Measurements from ENCODE around the gene GPS2.

Gene GPS2

DNA sequence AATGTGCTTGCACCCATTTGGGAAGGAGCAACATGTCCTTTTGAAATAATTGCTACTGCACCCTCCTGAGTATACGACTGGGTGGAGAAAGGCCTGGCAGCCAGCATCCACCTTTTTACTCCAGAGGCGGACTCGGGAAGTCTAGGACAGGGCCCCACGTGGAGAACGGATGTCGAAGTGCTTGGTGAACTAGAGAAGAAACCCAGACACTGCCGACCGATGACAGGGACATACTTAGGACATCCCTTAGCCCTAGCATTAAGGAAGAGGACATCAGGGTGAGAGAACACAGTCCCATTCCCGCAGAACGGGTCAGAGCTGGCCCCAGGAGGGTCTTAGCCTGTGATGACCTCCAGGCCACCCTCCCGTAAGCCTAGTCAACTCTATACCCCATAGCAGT lies 24.5 kb downstream of the GPS2 start:
- DNase-seq: no peak

DNA sequence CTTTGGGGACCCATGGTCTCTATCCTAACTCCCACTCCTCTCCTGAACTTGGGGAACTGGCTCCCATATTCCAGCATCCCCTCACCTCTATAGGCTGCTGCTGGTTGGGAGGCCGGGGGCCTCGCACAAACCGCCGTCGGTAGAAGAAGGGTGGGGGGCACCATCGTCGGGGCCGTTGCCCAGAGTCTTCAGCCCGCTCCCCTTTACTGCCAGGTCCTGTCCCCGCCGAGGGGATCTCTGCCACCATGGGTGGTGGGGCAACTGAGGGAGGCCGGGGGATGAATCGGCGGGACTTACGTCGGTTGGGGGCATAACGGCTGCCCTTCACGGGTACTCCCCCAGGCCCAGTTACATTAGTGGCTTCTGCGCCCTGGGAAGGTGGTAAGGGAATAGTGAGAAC lies 25.0 kb downstream of the GPS2 start:
- DNase-seq: no peak

DNA sequence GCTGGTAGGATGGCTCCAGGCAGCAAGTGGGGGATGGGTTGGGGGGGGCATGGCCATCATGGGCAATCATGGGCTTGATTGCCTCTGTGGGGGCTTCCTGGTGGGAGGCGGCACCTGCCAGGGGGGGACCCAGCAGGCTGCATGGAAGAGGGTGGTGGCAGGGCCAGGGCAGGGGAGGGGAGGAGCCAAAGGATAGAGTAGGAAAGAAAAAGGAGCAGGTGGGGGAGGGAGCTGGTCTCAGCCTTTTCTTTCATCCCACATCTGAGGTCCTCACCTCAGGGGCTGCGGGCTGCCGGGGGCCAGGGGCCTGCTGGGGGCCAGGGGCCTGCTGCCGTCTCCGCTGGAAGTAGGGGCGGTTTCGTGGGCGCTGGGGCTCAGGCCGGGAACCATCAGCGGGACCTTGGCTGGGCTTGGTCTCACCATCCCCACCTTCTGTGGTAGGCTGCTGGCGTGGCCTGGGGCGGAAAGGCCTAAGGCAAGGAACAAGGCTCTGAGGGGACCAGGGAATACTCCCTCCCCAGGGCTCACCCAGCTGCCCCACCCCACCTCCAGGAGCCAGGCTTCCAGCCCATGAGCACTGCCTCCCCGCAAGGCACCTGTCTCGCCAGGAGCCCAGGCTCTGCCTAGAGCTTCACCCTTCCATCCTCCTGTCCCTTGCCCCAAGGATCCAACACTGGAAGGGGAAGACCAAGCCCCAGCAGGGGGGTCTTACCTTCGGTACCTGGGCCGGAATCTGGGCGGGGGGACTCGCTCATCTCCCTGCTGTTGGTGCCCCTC lies 25.7 kb downstream of the GPS2 start:
- DNase-seq: no peak

DNA sequence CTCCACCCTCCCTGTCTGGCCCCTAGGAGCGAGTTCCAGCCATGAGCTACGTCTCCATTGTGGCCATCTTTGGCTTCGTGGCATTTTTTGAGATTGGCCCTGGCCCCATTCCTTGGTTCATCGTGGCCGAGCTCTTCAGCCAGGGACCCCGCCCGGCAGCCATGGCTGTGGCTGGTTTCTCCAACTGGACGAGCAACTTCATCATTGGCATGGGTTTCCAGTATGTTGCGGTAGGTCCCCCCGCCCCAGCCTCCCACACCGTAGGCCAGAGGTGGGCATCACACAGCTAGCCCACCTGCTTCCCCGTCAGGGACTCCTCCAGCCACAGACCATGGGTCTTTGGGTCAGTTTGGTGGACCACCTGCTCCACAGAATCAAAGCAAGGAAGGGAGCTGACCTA lies 29.5 kb downstream of the GPS2 start:
- no peak for DNase-seq

DNA sequence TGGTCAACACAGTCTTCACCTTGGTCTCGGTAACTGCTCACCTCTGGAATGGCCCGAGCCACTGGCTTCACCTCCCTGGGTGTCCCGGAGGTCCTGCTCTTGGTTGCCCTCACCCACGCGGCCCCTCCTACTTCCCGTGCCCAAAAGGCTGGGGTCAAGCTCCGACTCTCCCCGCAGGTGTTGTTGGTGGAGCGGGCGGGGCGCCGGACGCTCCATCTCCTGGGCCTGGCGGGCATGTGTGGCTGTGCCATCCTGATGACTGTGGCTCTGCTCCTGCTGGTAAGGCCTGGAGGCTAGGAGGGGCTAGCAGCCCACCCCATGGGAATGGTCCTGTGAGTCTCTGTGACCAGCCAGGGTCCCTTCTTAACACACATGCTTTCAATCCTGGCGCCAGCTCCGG lies 30.2 kb downstream of the GPS2 start:
- DNase-seq: no peak

DNA sequence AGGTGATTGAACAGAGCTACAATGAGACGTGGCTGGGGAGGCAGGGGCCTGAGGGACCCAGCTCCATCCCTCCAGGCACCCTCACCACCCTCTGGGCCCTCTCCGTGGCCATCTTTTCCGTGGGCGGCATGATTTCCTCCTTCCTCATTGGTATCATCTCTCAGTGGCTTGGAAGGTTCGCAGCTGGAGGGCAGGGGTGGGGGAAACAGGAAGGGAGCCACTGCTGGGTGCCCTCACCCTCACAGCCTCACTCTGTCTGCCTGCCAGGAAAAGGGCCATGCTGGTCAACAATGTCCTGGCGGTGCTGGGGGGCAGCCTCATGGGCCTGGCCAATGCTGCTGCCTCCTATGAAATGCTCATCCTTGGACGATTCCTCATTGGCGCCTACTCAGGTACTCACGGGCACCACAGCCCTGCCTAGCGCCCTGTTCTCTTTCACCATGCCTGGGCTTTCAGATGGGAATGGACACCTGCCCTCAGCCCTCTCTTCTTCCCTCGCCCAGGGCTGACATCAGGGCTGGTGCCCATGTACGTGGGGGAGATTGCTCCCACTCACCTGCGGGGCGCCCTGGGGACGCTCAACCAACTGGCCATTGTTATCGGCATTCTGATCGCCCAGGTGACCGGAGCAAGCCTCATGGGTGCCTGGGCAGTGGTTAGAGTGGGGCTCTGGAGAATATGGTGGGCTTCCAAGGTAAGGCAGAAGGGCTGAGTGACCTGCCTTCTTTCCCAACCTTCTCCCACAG lies 31.5 kb downstream of the GPS2 start:
- DNase-seq: no peak

DNA sequence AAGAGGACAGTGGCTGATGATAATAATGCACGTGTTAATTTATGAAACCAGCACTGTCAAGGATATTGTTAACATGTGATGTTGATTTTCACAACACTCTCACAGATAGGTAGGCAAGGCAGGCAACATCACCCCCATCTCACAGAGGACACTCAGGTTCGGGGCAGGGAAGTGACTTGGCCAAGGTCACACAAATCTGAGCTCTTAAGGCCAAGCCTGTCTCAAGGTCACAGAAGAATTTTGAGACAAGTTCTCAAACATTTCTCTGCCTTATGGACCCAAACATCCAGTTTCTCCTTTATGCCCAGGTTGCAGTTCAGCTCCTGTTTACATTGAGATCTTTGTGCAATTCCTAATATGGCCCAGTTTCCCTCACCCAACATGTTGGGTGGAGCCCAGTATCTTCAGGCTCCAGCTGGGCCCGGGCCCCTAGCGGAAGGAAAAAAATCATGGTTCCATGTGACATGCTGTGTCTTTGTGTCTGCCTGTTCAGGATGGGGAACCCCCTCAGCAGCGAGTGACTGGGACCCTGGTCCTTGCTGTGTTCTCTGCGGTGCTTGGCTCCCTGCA lies 32.3 kb downstream of the GPS2 start:
- DNase-seq: no peak

DNA sequence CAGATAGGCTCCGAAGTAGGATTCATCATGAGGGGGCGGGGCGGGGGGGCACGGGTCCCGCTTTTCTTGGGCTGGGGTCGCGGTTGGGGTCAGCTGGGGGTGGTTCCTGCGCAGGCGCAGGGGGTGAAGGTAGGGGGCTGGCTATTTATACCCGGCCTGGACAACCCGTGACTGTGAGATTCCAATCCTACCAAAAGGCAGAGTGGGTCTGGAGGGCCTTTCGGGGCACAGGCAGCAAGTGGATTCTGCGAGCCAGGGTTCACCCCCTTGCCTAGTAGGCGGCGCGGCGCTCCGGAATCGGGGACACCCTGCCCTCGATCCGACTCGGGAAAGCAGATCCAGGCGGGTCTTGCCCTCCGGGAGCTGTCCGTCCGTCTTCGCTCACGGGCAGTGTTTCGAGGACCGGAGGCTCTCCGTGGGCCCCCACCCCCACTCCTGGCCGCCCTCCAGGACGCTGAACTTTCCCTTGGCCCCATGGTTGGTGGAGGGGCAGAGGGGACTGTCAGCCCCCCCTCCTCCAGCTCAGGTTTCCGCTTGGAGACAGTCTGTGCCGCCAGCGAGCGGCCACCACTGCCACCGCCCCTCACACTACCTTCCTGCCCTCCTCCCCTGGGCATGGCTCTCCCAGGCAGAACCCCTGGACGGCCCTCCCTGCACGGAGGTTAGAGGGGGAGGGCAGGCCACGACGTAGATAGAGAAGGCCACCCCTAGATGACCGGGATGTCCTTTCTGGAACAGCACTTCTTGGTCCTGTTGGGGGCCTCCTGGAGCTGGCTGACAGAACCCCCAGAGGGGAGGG lies 33.0 kb downstream of the GPS2 start:
- DNase-seq: peak; percentile 31

DNA sequence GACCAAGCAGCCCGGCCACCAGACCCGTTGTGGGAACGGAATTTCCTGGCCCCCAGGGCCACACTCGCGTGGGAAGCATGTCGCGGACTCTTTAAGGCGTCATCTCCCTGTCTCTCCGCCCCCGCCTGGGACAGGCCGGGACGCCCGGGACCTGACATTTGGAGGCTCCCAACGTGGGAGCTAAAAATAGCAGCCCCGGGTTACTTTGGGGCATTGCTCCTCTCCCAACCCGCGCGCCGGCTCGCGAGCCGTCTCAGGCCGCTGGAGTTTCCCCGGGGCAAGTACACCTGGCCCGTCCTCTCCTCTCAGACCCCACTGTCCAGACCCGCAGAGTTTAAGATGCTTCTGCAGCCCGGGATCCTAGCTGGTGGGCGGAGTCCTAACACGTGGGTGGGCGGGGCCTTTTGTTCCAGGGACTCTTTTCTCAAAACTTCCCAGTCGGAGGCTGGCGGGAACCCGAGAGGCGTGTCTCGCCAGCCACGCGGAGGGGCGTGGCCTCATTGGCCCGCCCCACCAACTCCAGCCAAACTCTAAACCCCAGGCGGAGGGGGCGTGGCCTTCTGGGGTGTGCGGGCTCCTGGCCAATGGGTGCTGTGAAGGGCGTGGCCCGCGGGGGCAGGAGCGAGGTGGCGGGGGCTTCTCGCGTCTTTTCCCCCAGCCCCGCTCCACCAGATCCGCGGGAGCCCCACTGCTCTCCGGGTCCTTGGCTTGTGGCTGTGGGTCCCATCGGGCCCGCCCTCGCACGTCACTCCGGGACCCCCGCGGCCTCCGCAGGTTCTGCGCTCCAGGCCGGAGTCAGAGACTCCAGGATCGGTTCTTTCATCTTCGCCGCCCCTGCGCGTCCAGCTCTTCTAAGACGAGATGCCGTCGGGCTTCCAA lies 33.8 kb downstream of the GPS2 start, which contains the start of gene SLC2A4:
SLC2A4 (plus strand) TSS at position 645 of the 879 bp plus-strand sequence; CDS start at position 862, 217 bp downstream.
- DNase-seq: peak; percentile 86

DNA sequence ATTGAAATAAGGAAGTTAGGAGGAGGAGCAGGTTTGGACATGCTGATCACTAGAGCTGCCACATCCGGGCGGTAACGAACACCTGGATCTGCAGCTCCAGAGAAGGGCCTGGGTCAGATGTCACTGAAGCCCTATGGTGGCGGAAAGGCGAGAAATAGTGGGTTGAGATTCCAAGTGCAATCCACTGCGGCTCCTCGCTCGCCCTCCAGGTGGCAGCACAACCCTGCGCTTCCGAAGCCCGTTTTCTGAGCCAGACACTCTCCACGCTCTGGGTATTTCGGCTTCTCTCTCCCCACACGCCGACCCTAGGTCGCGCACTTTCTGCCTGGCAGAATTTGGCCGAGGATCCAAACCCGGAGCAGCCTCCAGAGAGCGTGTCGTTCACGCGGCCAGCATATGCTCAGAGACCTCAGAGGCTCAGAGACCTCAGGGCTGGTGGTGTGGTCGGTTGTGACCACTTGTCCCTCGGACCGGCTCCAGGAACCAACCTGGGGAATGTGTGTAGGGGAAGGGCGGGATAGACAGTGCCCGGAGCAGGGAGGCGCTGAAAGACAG lies 34.6 kb downstream of the GPS2 start:
- peak; percentile 88 for DNase-seq

DNA sequence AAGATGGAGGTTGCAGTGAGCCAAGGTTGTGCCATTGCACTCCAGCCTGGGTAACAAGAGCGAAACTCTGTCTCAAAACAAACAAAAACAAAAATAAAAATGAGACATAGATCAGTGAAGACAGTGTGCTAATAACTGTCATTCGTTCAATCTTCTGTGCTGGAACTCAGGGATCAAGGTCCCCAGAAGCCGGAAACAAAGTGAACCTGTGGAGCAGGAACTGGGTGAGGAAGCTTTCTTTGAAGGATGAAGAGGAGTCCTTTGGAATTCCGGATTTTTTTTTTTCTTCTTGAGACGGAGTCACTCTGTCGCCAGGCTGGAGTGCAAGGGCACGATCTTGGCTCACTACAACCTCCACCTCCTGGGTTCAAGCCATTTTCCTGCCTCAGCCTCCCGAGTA lies 35.7 kb downstream of the GPS2 start:
- DNase-seq: no peak

DNA sequence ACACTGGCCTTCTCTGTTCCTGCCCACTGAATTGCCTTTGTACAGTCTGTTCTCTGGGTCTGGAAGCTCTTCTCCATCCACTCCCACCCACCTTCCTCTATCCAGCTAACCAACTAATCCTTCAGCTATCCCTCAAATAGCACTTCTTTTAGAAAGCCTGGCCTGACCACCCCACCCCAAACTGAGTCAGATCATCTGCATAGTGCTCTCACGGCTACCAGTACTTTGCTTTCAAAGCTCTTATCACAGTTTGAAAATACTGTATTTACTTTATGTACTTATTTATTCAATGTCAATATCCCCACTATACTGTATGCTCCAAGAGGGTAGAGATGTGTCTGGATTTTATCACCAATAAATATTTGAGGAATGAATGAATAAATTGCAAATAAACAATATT lies 48.4 kb downstream of the GPS2 start:
- no peak for DNase-seq

DNA sequence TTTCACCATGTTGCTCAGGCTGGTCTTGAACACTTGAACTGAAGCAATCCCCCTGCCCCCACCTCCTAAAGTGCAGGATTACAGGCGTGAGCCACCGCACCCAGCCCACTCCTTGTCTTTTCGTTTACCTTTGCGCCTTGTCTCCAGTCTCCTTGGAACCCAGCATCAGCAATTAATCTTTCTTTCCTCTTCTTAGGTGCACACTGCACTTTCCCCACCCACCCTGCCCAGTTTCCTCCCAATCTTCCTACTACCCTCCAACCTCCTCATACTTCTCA lies 51.4 kb downstream of the GPS2 start:
- DNase-seq: no peak

DNA sequence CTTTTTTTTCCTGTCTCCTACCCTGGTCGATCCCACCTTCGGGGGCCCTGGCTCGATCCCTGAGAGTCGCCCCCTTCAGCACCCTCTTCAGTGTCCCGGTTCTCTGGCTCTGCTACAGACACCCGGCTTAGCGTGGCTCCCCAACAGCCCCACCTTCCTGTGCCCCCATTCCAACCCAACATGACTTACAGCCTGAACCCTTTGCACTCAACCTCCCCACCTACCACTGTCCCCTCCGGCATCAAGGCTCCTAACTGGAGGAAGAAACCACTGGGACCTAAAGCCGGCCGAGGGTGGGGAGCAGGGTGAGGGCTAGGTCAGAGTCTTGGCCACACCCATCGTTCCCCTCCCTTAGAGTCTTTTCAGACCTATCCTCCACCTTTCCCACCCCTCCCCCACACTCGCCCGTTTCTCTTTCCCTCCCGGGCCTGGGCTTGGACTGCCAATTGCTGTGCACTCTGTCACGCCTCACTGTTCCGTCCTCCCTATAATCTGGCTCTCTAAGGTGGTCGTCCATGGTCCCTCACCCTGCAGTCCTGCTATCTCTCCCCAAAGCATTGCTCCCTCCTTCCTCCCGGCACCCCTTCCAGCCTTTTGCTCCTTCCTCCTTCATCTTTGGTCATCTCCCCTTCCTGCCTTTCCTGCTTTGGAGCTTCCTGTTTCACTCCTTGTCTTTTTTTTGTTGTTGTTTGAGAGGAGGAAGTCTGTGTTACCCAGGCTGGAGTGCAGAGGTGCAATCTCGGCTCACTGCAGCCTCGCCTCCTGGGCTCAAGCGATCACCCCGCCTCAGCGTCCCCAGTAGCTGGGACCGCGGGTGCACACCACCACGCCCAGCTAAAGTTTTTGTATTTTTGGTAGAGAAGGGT lies 52.0 kb downstream of the GPS2 start:
- DNase-seq: no peak

All from activated CD8-positive, alpha-beta memory T cell treated with anti-CD3 and anti-CD28 coated beads, Interleukin-2, amount 50 U/mL, for 4 hours (primary cell).